Nephron progenitor cell (in vitro differentiated cells): Measurements from ENCODE around the gene PSMD5.

ENCODE experiments used
- DNase-seq: peaks from one replicate; pipeline ENCODE4 v3.0.0; 2021
- H3K27ac Mint-ChIP-seq: 2 replicates; pipeline ENCODE4 v1.8.0; 2021; ENCODE audit warnings: mild to moderate bottlenecking, moderate library complexity, mixed read lengths
- H3K27me3 Mint-ChIP-seq: 2 replicates; pipeline ENCODE4 v1.8.0; 2021; ENCODE audit warnings: mild to moderate bottlenecking, low read depth, mixed read lengths; ENCODE audit not compliant: poor library complexity
- H3K36me3 Mint-ChIP-seq: 2 replicates; pipeline ENCODE4 v1.8.0; 2021; ENCODE audit warnings: low read depth, mixed read lengths
- H3K4me1 Mint-ChIP-seq: 2 replicates; pipeline ENCODE4 v1.8.0; 2021; ENCODE audit warnings: mixed read lengths
- H3K4me3 Mint-ChIP-seq: 2 replicates; pipeline ENCODE4 v1.8.0; 2021; ENCODE audit warnings: mild to moderate bottlenecking, moderate library complexity, mixed read lengths
- H3K9me3 Mint-ChIP-seq: 2 replicates; pipeline ENCODE4 v1.8.0; 2021; ENCODE audit warnings: mild to moderate bottlenecking, moderate library complexity, mixed read lengths
- TF ChIP-seq, protein P1 (sequence below): fragments of 200-600 bp; sonication (generic); IDR thresholded peaks from 2 replicates; pipeline ENCODE4 v1.5.0; 2021; ENCODE audit warnings: antibody characterized with exemption

The PSMD5 gene

GRCh38 chr9:120830151-120830550 lies 12.6 kb downstream of the PSMD5 start:
- DNase-seq, result no peak
- Mint-ChIP-seq H3K36me3 (peaks cover 71% of the 10 kb centered on the region), H3K4me1 (no peaks in the 10 kb centered on the region), H3K27me3 (no peaks in the 10 kb centered on the region), H3K27ac (no peak overlapping the region), H3K9me3 (no peaks in the 10 kb centered on the region), H3K4me3 (no peak overlapping the region)
- TF ChIP-seq, protein P1, sequence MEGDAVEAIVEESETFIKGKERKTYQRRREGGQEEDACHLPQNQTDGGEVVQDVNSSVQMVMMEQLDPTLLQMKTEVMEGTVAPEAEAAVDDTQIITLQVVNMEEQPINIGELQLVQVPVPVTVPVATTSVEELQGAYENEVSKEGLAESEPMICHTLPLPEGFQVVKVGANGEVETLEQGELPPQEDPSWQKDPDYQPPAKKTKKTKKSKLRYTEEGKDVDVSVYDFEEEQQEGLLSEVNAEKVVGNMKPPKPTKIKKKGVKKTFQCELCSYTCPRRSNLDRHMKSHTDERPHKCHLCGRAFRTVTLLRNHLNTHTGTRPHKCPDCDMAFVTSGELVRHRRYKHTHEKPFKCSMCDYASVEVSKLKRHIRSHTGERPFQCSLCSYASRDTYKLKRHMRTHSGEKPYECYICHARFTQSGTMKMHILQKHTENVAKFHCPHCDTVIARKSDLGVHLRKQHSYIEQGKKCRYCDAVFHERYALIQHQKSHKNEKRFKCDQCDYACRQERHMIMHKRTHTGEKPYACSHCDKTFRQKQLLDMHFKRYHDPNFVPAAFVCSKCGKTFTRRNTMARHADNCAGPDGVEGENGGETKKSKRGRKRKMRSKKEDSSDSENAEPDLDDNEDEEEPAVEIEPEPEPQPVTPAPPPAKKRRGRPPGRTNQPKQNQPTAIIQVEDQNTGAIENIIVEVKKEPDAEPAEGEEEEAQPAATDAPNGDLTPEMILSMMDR, result no peak

DNA sequence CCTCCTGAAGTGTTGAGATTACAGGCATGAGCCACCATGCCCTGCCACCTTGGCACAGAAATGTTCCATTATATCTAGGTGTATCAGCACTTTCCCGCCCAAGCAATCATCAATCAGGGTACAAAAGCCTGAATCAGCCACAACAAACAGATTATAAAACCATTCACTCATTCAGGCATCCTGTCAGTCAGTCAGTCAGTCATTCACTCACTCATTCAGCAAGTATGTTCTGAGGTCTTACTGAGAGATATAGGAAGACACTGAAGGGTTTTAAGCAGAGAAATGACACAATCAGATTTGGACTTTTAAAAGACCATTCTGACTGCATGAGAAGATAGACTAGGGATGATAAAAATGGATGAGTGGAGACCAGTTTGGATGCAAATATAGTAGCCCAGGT lies 13.1 kb downstream of the PSMD5 start:
- no peaks in the 10 kb centered on the region for H3K4me1 Mint-ChIP-seq
- TF ChIP-seq, protein P1, result no peak
- no peaks in the 10 kb centered on the region for H3K27me3 Mint-ChIP-seq
- DNase-seq, result no peak
- no peak overlapping the region for H3K4me3 Mint-ChIP-seq
- H3K9me3 Mint-ChIP-seq, result no peaks in the 10 kb centered on the region
- H3K36me3 Mint-ChIP-seq, result peaks cover 74% of the 10 kb centered on the region
- H3K27ac Mint-ChIP-seq, result no peak overlapping the region

GRCh38 chr9:120820095-120820494 lies 22.6 kb downstream of the PSMD5 start:
- TF ChIP-seq, protein P1, result no peak
- no peak overlapping the region for H3K27ac Mint-ChIP-seq
- H3K4me3 Mint-ChIP-seq, result no peak overlapping the region
- no peaks in the 10 kb centered on the region for H3K9me3 Mint-ChIP-seq
- H3K4me1 Mint-ChIP-seq, result no peaks in the 10 kb centered on the region
- H3K36me3 Mint-ChIP-seq, result peaks cover 88% of the 10 kb centered on the region
- H3K27me3 Mint-ChIP-seq, result no peaks in the 10 kb centered on the region
- DNase-seq, result no peak

GRCh38 chr9:120818595-120818994 lies 24.1 kb downstream of the PSMD5 start:
- DNase-seq, result no peak
- TF ChIP-seq, protein P1, result no peak

GRCh38 chr9:120815075-120815474 lies 27.6 kb downstream of the PSMD5 start:
- Mint-ChIP-seq H3K4me1 (no peaks in the 10 kb centered on the region), H3K4me3 (no peak overlapping the region), H3K27me3 (peaks cover 4% of the 10 kb centered on the region), H3K27ac (no peak overlapping the region), H3K9me3 (peaks cover 7% of the 10 kb centered on the region), H3K36me3 (peaks cover 49% of the 10 kb centered on the region)
- TF ChIP-seq, protein P1, result no peak
- no peak for DNase-seq

More at GRCh38 chr9:120818595-120818994, 24.1 kb downstream of the PSMD5 start:
- H3K36me3 Mint-ChIP-seq, result peaks cover 78% of the 10 kb centered on the region
- no peaks in the 10 kb centered on the region for H3K27me3 Mint-ChIP-seq
- H3K4me1 Mint-ChIP-seq, result no peaks in the 10 kb centered on the region
- H3K4me3 Mint-ChIP-seq, result no peak overlapping the region
- no peak overlapping the region for H3K27ac Mint-ChIP-seq
- H3K9me3 Mint-ChIP-seq, result no peaks in the 10 kb centered on the region

DNA sequence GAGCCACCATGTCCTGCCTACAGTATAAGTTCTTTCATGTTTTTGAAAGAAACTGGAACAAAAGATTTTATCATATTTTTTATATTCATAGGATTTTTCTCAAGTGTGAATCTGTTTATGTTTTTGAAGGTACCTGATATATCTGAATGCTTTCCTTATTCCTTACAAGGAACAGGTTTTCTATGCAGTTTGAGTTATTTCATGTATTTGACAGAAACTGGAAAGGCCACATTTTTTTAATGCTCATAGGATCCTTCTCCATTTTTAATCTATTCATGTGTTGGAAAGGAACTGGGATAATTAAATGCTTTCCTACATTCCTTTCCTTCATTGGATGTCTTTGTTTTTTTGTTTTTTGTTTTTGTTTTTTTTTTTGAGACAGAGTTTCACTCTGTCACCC lies 33.8 kb downstream of the PSMD5 start:
- H3K4me3 Mint-ChIP-seq, result no peak overlapping the region
- TF ChIP-seq, protein P1, result no peak
- H3K36me3 Mint-ChIP-seq, result peaks cover 36% of the 10 kb centered on the region
- no peak overlapping the region for H3K27ac Mint-ChIP-seq
- peaks cover 4% of the 10 kb centered on the region for H3K27me3 Mint-ChIP-seq
- no peaks in the 10 kb centered on the region for H3K4me1 Mint-ChIP-seq
- peaks cover 64% of the 10 kb centered on the region for H3K9me3 Mint-ChIP-seq
- DNase-seq, result no peak
